Measurements from ENCODE around the gene GUCY2C. TPM values are rescaled to one million over a fixed set of nuclear protein-coding genes. Genes with fewer than 3 reads are reported as not detected.
"Not testable (repeated sequence)": the region's sequence is repeated elsewhere in the genome, so short reads cannot be mapped to it uniquely, and the experiment has no call there.

GUCY2C gene
- total RNA-seq, 1 donor from 2014 or later = 1.2 TPM

DNA sequence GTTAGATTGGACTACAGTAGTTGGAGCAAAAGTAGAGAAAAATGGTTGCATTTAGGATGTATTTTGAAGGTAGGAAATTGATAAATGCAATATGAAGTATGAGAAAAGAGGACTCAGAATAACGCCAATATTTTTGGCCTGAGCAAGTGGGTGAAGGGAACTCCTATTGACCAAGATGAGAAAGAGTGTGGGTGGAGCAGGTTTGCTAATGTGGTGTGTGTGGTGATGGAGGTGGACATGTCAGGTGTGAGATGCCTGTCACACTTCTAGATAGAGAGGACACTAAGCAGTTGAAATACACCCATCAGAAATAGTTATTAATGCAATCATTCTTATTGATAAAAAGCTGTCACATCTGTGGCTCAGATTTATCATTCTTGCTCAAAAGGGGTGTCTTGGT lies 7.3 kb downstream of the GUCY2C start:
- no peaks in the 10 kb centered on the region for H3K36me3 Mint-ChIP-seq (ENCODE audit: insufficient read depth)
- H3K4me3 Mint-ChIP-seq (ENCODE audit: low read depth) = no peak overlapping the region
- no peaks in the 10 kb centered on the region for H3K4me1 Mint-ChIP-seq (ENCODE audit: low read depth)
- H3K9me3 Mint-ChIP-seq (ENCODE audit: low read depth) = no peaks in the 10 kb centered on the region
- DNase-seq (ENCODE audit: low spot score, unreplicated experiment) = no peak
- TF ChIP-seq CTCF (IDR thresholded peaks at IDR 0.05; ENCODE audit: unreplicated experiment) = no peak
- no peaks in the 10 kb centered on the region for H3K27me3 Mint-ChIP-seq
- no peak overlapping the region for H3K27ac Mint-ChIP-seq

- H3K4me1 Mint-ChIP-seq (ENCODE audit: low read depth) = peaks cover 13% of the 10 kb centered on the region
- H3K27me3 Mint-ChIP-seq; H3K4me3 Mint-ChIP-seq (ENCODE audit: low read depth); H3K27ac Mint-ChIP-seq; DNase-seq (ENCODE audit: low spot score, unreplicated experiment); H3K36me3 Mint-ChIP-seq (ENCODE audit: insufficient read depth); H3K9me3 Mint-ChIP-seq (ENCODE audit: low read depth): not testable (repeated sequence)
Measured at GRCh38 chr12:14682231-14682630, 14.2 kb downstream of the GUCY2C start.

- H3K4me3 Mint-ChIP-seq (ENCODE audit: low read depth) = no peak overlapping the region
- no peak for DNase-seq (ENCODE audit: low spot score, unreplicated experiment)
- no peak overlapping the region for H3K27ac Mint-ChIP-seq
Measured at GRCh38 chr12:14681625-14682024, 14.8 kb downstream of the GUCY2C start.

GRCh38 chr12:14681190-14681589 lies 15.2 kb downstream of the GUCY2C start:
- no peaks in the 10 kb centered on the region for H3K36me3 Mint-ChIP-seq (ENCODE audit: insufficient read depth)
- H3K27me3 Mint-ChIP-seq = no peaks in the 10 kb centered on the region
- peaks cover 13% of the 10 kb centered on the region for H3K4me1 Mint-ChIP-seq (ENCODE audit: low read depth)
- H3K27ac Mint-ChIP-seq = no peak overlapping the region
- no peaks in the 10 kb centered on the region for H3K9me3 Mint-ChIP-seq (ENCODE audit: low read depth)
- DNase-seq (ENCODE audit: low spot score, unreplicated experiment) = no peak
- no peak overlapping the region for H3K4me3 Mint-ChIP-seq (ENCODE audit: low read depth)
- TF ChIP-seq CTCF (IDR thresholded peaks at IDR 0.05; ENCODE audit: unreplicated experiment) = no peak

More at GRCh38 chr12:14681625-14682024, 14.8 kb downstream of the GUCY2C start:
- H3K9me3 Mint-ChIP-seq (ENCODE audit: low read depth) = no peaks in the 10 kb centered on the region
- peaks cover 13% of the 10 kb centered on the region for H3K4me1 Mint-ChIP-seq (ENCODE audit: low read depth)
- no peaks in the 10 kb centered on the region for H3K27me3 Mint-ChIP-seq
- H3K36me3 Mint-ChIP-seq (ENCODE audit: insufficient read depth) = no peaks in the 10 kb centered on the region
- no peak for TF ChIP-seq CTCF (IDR thresholded peaks at IDR 0.05; ENCODE audit: unreplicated experiment)

- no peaks in the 10 kb centered on the region for H3K27me3 Mint-ChIP-seq
- no peak for TF ChIP-seq CTCF (IDR thresholded peaks at IDR 0.05; ENCODE audit: unreplicated experiment)
- peak overlapping the region; percentile 6 for H3K27ac Mint-ChIP-seq
- no peaks in the 10 kb centered on the region for H3K36me3 Mint-ChIP-seq (ENCODE audit: insufficient read depth)
- H3K9me3 Mint-ChIP-seq (ENCODE audit: low read depth) = no peaks in the 10 kb centered on the region
- no peak overlapping the region for H3K4me3 Mint-ChIP-seq (ENCODE audit: low read depth)
- peaks cover 19% of the 10 kb centered on the region for H3K4me1 Mint-ChIP-seq (ENCODE audit: low read depth)
- DNase-seq (ENCODE audit: low spot score, unreplicated experiment) = no peak
Measured at GRCh38 chr12:14678547-14679150, 17.8 kb downstream of the GUCY2C start.

- DNase-seq (ENCODE audit: low spot score, unreplicated experiment) = no peak
- H3K27ac Mint-ChIP-seq = no peak overlapping the region
- no peaks in the 10 kb centered on the region for H3K27me3 Mint-ChIP-seq
- H3K36me3 Mint-ChIP-seq (ENCODE audit: insufficient read depth) = peaks cover 1% of the 10 kb centered on the region
- no peak overlapping the region for H3K4me3 Mint-ChIP-seq (ENCODE audit: low read depth)
- no peak for TF ChIP-seq CTCF (IDR thresholded peaks at IDR 0.05; ENCODE audit: unreplicated experiment)
- peaks cover 3% of the 10 kb centered on the region for H3K4me1 Mint-ChIP-seq (ENCODE audit: low read depth)
- H3K9me3 Mint-ChIP-seq (ENCODE audit: low read depth) = peaks cover 3% of the 10 kb centered on the region
Measured at GRCh38 chr12:14668591-14668990, 27.8 kb downstream of the GUCY2C start.

All from progenitor cell of endocrine pancreas (in vitro differentiated cells).